ENCODE data around the gene TAF8. TPM values are rescaled to one million over a fixed set of nuclear protein-coding genes. Genes with fewer than 3 reads are reported as not detected.

The TAF8 gene
- total RNA-seq, 1 experiment from 2014 or later, result 38.4 TPM

- Histone ChIP-seq H3K4me2 (no peak overlapping the region), H3K27ac (no peak overlapping the region), H3K4me1 (replicated peaks; ENCODE audit: insufficient read depth) (peaks cover 16% of the 10 kb centered on the region; the same call in 1 of the 2 replicates), H4K20me1 (ENCODE audit: insufficient read depth) (no peaks in the 10 kb centered on the region), H3K79me2 (ENCODE audit: low read depth) (peaks cover 14% of the 10 kb centered on the region; the same call in 1 of the 2 replicates), H3K27me3 (ENCODE audit: insufficient read depth, low read depth) (no peaks in the 10 kb centered on the region), H3K36me3 (ENCODE audit: low read depth) (peaks cover 27% of the 10 kb centered on the region), H3F3A (ENCODE audit: insufficient read depth, low read depth) (peaks cover 20% of the 10 kb centered on the region; the same call in 1 of the 2 replicates), H3K4me3 (no peak overlapping the region), H3K9me2 (ENCODE audit: insufficient read depth) (no peaks in the 10 kb centered on the region), H2AFZ (no peak overlapping the region), H3K9me3 (ENCODE audit: insufficient read depth, low read depth) (no peaks in the 10 kb centered on the region)
- ChIA-PET CTCF (no interaction called here), POLR2A (ENCODE audit: unreplicated experiment) (interaction anchor here (0.5 to 0.9 kb wide), 2 partner anchors 13 to 40 kb away, joined by 4 to 11 read pairs; no protein-coding TSS in a partner anchor)
- intact Hi-C loops (cut with micrococcal nuclease; ENCODE audit: unreplicated experiment), result no loop called here
- BruUV-seq (replicated peaks), result no TSS peak
- DNase-seq, result no peak
- TF ChIP-seq EZH2 (IDR thresholded peaks at IDR 0.05; ENCODE audit: low read depth) (no peak), CTCF (conservative IDR thresholded peaks at IDR 0.05) (no peak)
Observed at GRCh38 chr6:42053601-42054000, 3.3 kb downstream of the TAF8 start.

GRCh38 chr6:42059743-42060142, 9.4 kb downstream of the TAF8 start:
- H3K27me3 ChIP-seq (ENCODE audit: insufficient read depth, low read depth), result no peaks in the 10 kb centered on the region
- H3K79me2 ChIP-seq (ENCODE audit: low read depth), result no peaks in the 10 kb centered on the region
- TF ChIP-seq CTCF (conservative IDR thresholded peaks at IDR 0.05) (no peak), EZH2 (IDR thresholded peaks at IDR 0.05; ENCODE audit: low read depth) (no peak)
- CTCF ChIA-PET, result interaction anchor here (0.6 kb wide), 1 partner anchor 37 kb away, joined by 3 read pairs; no protein-coding TSS in a partner anchor
- no TSS peak for BruUV-seq (replicated peaks)
- H3K4me1 ChIP-seq (replicated peaks; ENCODE audit: insufficient read depth), result no peaks in the 10 kb centered on the region
- H3K36me3 ChIP-seq (ENCODE audit: low read depth), result peaks cover 22% of the 10 kb centered on the region
- H3K9me3 ChIP-seq (ENCODE audit: insufficient read depth, low read depth), result no peaks in the 10 kb centered on the region
- no peak overlapping the region for H3K4me3 ChIP-seq
- intact Hi-C loops (cut with micrococcal nuclease; ENCODE audit: unreplicated experiment), result loop anchor here (5.0 kb wide), 1 partner anchor 153 kb away; no protein-coding TSS in a partner anchor
- H2AFZ ChIP-seq, result no peak overlapping the region
- H3K27ac ChIP-seq, result no peak overlapping the region
- H3F3A ChIP-seq (ENCODE audit: insufficient read depth, low read depth), result no peaks in the 10 kb centered on the region
- POLR2A ChIA-PET (ENCODE audit: unreplicated experiment), result no interaction called here
- no peaks in the 10 kb centered on the region for H4K20me1 ChIP-seq (ENCODE audit: insufficient read depth)
- no peak for DNase-seq
- H3K4me2 ChIP-seq, result no peak overlapping the region
- no peaks in the 10 kb centered on the region for H3K9me2 ChIP-seq (ENCODE audit: insufficient read depth)

GRCh38 chr6:42066156-42066675, 15.9 kb downstream of the TAF8 start:
- no peak for TF ChIP-seq EZH2 (IDR thresholded peaks at IDR 0.05; ENCODE audit: low read depth)
- no peak for TF ChIP-seq CTCF (conservative IDR thresholded peaks at IDR 0.05)
- Histone ChIP-seq H4K20me1 (ENCODE audit: insufficient read depth) (no peaks in the 10 kb centered on the region), H2AFZ (no peak overlapping the region), H3K9me2 (ENCODE audit: insufficient read depth) (no peaks in the 10 kb centered on the region), H3K4me1 (replicated peaks; ENCODE audit: insufficient read depth) (no peaks in the 10 kb centered on the region), H3K9me3 (ENCODE audit: insufficient read depth, low read depth) (no peaks in the 10 kb centered on the region), H3K79me2 (ENCODE audit: low read depth) (no peaks in the 10 kb centered on the region), H3K4me3 (no peak overlapping the region), H3K36me3 (ENCODE audit: low read depth) (peaks cover 11% of the 10 kb centered on the region), H3K27me3 (ENCODE audit: insufficient read depth, low read depth) (no peaks in the 10 kb centered on the region), H3K4me2 (no peak overlapping the region), H3K27ac (no peak overlapping the region), H3F3A (ENCODE audit: insufficient read depth, low read depth) (no peaks in the 10 kb centered on the region)
- POLR2A ChIA-PET (ENCODE audit: unreplicated experiment), result no interaction called here
- CTCF ChIA-PET, result no interaction called here
- no peak for DNase-seq
- BruUV-seq (replicated peaks), result no TSS peak
- intact Hi-C loops (cut with micrococcal nuclease; ENCODE audit: unreplicated experiment), result no loop called here

Measured in PC-9 (cell line).